Lung microvascular endothelial cell (primary cell): ENCODE measurements around the gene APLP2. TPM values are rescaled to one million over a fixed set of nuclear protein-coding genes. Genes with fewer than 3 reads are reported as not detected.
"Not testable (repeated sequence)": the region's sequence is repeated elsewhere in the genome, so short reads cannot be mapped to it uniquely, and the experiment has no call there.

Experiments
- DNase-seq, 2 donors: peaks; one replicate each; pipeline versions ENCODE4 v3.0.0 to v3.0.0-alpha.2; 2010; ENCODE audit warnings: low read depth in 2 of 2
- total RNA-seq: library from RNA; depleted of rRNA; stranded (reverse); fragments of >200 nt; gene quantifications from 2 replicates; pipeline ENCODE4 v1.2.1, GENCODE V29; 2014

The APLP2 gene
- total RNA-seq, 1 donor from 2014 or later: 1,111 TPM

DNA sequence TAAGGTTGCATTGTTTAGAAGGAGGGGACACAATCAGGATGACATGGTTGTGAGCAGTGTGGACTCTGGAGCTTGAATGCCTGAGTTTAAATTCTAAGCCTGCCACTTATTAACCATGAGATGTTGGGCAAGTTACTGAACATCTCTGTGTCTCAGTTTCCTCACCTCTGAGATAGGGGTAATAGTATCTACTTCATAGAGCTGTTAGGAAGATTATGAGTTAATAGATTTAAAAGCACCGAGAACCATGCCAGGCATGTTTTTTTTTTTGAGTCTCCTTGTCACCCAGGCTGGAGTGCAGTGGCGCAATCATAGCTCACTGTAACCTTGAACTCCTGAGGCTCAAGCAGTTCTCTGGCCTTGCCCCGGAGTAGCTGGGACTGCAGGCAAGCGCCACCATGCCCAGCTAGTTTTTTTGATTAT is 123.2 kb downstream of the APLP2 start:
- DNase-seq: no peak

DNA sequence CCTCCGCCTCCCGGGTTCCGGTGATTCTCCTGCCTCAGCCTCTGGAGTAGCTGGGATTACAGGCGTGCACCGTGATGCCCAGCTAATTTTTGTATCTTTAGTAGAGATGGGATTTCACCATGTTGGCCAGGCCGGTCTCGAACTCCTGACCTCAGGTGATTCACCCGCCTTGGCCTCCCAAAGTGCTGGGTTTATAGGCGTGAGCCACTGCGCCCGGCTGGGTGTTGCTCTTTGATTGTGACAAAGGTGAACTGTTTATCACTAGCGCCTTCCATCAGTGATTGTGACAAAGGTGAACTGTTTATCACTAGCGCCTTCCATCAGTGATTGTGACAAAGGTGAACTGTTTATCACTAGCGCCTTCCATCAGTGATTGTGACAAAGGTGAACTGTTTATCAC is 123.9 kb downstream of the APLP2 start:
- DNase-seq: not testable (repeated sequence)

Other genes with a start within 250 kb of the APLP2 start
- 10.2 and 13.9 TPM in 2 replicates for gene NFRKB, start 174.3 kb upstream of the APLP2 start, total RNA-seq
- 2.6 and 3.8 TPM in 2 replicates for gene PRDM10, start 67.1 kb upstream of the APLP2 start, total RNA-seq
- gene ST14, start 89.9 kb downstream of the APLP2 start, total RNA-seq: under 0.01 TPM in 1 of 2 replicates, not detected in the other
- gene ZBTB44, start 245.0 kb downstream of the APLP2 start, total RNA-seq: 20.0 and 30.4 TPM in 2 replicates